ENCODE results near the gene ZBTB16. TPM values are rescaled to one million over a fixed set of nuclear protein-coding genes. Genes with fewer than 3 reads are reported as not detected.

The ZBTB16 gene
- total and polyA plus RNA-seq, 3 donors from 2014 or later: 11.4 to 88.5 (median 51.5) TPM

DNA sequence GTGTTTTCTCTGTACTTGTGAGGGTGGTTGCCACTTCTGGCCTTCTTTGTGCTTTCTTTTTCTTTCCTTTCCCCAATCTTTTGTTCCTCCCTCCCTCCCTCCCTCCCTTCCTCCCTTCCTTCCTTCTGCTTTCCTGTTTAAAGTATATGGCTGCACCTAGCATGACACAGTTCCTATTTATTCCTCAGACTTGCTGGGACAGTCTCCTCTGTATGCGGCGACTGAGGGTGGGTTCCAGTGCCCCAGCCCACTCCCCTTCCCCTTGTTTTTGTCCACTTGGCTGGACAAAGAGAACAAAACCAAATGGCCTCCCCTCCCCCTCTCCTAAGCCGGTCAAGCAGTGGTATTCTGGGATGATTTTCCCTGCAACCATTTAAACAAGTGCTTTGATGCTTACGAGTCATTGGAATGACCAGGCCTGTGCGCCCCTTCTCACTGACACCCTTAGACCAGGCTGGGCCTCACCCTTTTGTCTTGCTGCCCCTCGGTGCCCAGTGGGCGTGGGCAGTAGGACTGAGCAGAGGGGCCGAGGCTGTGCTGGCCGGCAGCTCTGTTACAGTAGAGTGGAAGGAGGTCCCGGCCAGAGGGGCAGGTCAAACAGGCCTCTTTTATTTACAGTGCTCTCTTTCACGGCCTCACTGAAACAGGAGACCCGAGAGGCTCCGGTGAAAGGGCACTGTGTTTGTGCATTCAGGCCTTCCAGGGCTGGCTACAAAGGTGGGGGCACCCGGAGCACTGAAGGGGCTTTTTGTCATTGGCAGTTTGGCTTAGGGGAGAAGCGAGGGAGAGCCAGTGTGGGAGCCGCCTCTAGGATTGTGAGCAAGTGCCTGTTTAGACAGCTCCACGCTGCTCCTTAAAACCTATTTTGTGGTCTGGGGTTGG, 32.2 kb downstream of the ZBTB16 start:
- H3K36me3 ChIP-seq (ENCODE audit: low read depth, missing control alignments): no peaks in the 10 kb centered on the region
- peaks cover 23% of the 10 kb centered on the region for H3K4me1 ChIP-seq
- H3K27me3 ChIP-seq: no peaks in the 10 kb centered on the region
- H3K9me3 ChIP-seq: no peaks in the 10 kb centered on the region
- TF ChIP-seq, protein P1, sequence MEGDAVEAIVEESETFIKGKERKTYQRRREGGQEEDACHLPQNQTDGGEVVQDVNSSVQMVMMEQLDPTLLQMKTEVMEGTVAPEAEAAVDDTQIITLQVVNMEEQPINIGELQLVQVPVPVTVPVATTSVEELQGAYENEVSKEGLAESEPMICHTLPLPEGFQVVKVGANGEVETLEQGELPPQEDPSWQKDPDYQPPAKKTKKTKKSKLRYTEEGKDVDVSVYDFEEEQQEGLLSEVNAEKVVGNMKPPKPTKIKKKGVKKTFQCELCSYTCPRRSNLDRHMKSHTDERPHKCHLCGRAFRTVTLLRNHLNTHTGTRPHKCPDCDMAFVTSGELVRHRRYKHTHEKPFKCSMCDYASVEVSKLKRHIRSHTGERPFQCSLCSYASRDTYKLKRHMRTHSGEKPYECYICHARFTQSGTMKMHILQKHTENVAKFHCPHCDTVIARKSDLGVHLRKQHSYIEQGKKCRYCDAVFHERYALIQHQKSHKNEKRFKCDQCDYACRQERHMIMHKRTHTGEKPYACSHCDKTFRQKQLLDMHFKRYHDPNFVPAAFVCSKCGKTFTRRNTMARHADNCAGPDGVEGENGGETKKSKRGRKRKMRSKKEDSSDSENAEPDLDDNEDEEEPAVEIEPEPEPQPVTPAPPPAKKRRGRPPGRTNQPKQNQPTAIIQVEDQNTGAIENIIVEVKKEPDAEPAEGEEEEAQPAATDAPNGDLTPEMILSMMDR (IDR thresholded peaks at IDR 0.05): no peak
- H3K27ac ChIP-seq: no peak overlapping the region
- intact Hi-C loops (cut with DNase I; ENCODE audit: low total_unique reads): no loop called here
- no peak for DNase-seq
- 66 to 84% methylated on average over 11 to 17 of the region's 17 CpGs for WGBS, 2 donors
- H3K4me3 ChIP-seq: no peak overlapping the region

DNA sequence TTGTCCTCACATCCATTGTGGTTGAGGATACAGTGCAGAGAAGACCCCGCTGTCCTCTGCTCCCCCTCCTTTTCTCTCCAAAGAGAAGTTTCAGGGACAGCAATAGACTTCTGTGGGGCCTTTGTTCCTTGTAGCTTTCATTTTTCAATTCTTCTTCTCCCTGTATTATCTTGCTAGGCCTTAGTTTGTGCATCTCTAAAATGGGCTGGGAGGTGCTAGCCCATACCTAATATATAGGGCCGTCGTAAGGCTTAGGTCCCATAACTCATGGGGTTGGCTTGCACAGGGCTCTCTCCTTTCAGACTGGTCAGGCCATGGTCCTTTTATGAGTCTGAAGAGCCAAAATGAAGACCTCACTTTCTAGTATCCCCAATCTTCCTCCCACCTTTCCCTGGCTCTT, 33.0 kb downstream of the ZBTB16 start:
- intact Hi-C loops (cut with DNase I; ENCODE audit: low total_unique reads): no loop called here
- 79 to 97% methylated on average over 3 of the region's 3 CpGs for WGBS, 2 donors
- no peak for DNase-seq
- peaks cover 23% of the 10 kb centered on the region for H3K4me1 ChIP-seq
- H3K36me3 ChIP-seq (ENCODE audit: low read depth, missing control alignments): no peaks in the 10 kb centered on the region
- H3K4me3 ChIP-seq: no peak overlapping the region
- TF ChIP-seq POLR2A (IDR thresholded peaks at IDR 0.05): no peak
- TF ChIP-seq, protein P1 (IDR thresholded peaks at IDR 0.05): no peak
- no peaks in the 10 kb centered on the region for H3K9me3 ChIP-seq
- no peaks in the 10 kb centered on the region for H3K27me3 ChIP-seq
- no peak overlapping the region for H3K27ac ChIP-seq

- Histone ChIP-seq H3K27me3 (no peaks in the 10 kb centered on the region), H3K27ac (no peak overlapping the region), H3K9me3 (no peaks in the 10 kb centered on the region), H3K4me1 (peaks cover 23% of the 10 kb centered on the region), H3K4me3 (no peak overlapping the region), H3K36me3 (ENCODE audit: low read depth, missing control alignments) (no peaks in the 10 kb centered on the region)
- TF ChIP-seq POLR2A (IDR thresholded peaks at IDR 0.05): no peak
- TF ChIP-seq, protein P1 (IDR thresholded peaks at IDR 0.05): no peak
- WGBS, 2 donors: 56 to 69% methylated on average over 3 of the region's 3 CpGs
- intact Hi-C loops (cut with DNase I; ENCODE audit: low total_unique reads): no loop called here
- no peak for DNase-seq
Observed at GRCh38 chr11:114092953-114093352, 33.4 kb downstream of the ZBTB16 start.

DNA sequence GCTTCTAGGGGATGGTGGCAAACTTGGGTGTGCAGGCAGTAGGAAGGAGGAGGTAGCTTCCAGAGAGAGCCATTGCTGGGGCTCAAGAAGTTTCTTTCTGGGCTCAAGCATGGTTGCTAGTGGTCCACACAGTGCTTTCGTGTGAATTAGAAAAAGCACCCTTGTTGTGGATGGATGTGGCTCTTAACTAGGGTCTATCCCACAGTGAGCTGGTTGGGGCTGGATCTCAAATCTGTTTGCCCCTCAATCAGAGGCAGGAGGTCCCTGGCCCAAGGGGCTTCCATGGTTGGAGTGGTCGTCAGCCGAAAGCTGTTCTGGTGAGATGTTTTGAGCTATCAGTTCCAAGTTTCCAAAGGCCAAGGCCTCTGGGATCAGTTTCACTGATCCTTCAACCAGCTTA, 35.0 kb downstream of the ZBTB16 start:
- intact Hi-C loops (cut with DNase I; ENCODE audit: low total_unique reads): no loop called here
- TF ChIP-seq, protein P1 (IDR thresholded peaks at IDR 0.05): no peak
- TF ChIP-seq POLR2A (IDR thresholded peaks at IDR 0.05): no peak
- H3K36me3 ChIP-seq (ENCODE audit: low read depth, missing control alignments): no peaks in the 10 kb centered on the region
- H3K4me1 ChIP-seq: peaks cover 13% of the 10 kb centered on the region
- 93 to 96% methylated on average over 3 of the region's 3 CpGs for WGBS, 2 donors
- H3K27me3 ChIP-seq: no peaks in the 10 kb centered on the region
- H3K4me3 ChIP-seq: no peak overlapping the region
- no peak overlapping the region for H3K27ac ChIP-seq
- no peaks in the 10 kb centered on the region for H3K9me3 ChIP-seq
- DNase-seq: no peak

GRCh38 chr11:114095899-114096298, 36.4 kb downstream of the ZBTB16 start:
- intact Hi-C loops (cut with DNase I; ENCODE audit: low total_unique reads): no loop called here
- H3K9me3 ChIP-seq: no peaks in the 10 kb centered on the region
- H3K27ac ChIP-seq: no peak overlapping the region
- H3K4me3 ChIP-seq: no peak overlapping the region
- 56 to 66% methylated on average over 3 of the region's 3 CpGs for WGBS, 2 donors
- TF ChIP-seq, protein P1 (IDR thresholded peaks at IDR 0.05): no peak
- no peak for TF ChIP-seq POLR2A (IDR thresholded peaks at IDR 0.05)
- DNase-seq: no peak
- no peaks in the 10 kb centered on the region for H3K4me1 ChIP-seq
- no peaks in the 10 kb centered on the region for H3K27me3 ChIP-seq
- no peaks in the 10 kb centered on the region for H3K36me3 ChIP-seq (ENCODE audit: low read depth, missing control alignments)

Data from testis (tissue), 3 donors.